Adipocyte (in vitro differentiated cells): ENCODE results near the gene DSEL.

Experiments
- DNase-seq: peaks from one replicate; pipeline ENCODE4 v3.0.0-alpha.2; 2015; ENCODE audit warnings: low read depth
- H3K27me3 ChIP-seq: replicated peaks from 2 replicates; pipeline ENCODE4 v1.7.0; 2013; ENCODE audit warnings: mild to moderate bottlenecking, low read length, moderate library complexity; ENCODE audit not compliant: control insufficient read depth, insufficient read depth
- H3K36me3 ChIP-seq: 2 replicates; pipeline ENCODE4 v1.7.0; 2013; ENCODE audit warnings: low read length, mild to moderate bottlenecking, moderate library complexity; ENCODE audit not compliant: control insufficient read depth, insufficient read depth, severe bottlenecking
- H3K4me1 ChIP-seq: 2 replicates; pipeline ENCODE4 v1.7.0; 2013; ENCODE audit warnings: mild to moderate bottlenecking, low read length, moderate library complexity; ENCODE audit not compliant: control insufficient read depth, insufficient read depth
- H3K4me3 ChIP-seq: 2 replicates; pipeline ENCODE4 v1.7.0; 2013; ENCODE audit warnings: mild to moderate bottlenecking, low read length, moderate library complexity
- H3K9ac ChIP-seq: 2 replicates; pipeline ENCODE4 v1.7.0; 2013; ENCODE audit warnings: mild to moderate bottlenecking, low read length, moderate library complexity
- H3K9me3 ChIP-seq: 2 replicates; pipeline ENCODE4 v1.7.0; 2013; ENCODE audit warnings: mild to moderate bottlenecking, low read length, moderate library complexity; ENCODE audit not compliant: control insufficient read depth

DSEL gene

GRCh38 chr18:67518566-67518965, 2.0 kb upstream of the DSEL start:
- DNase-seq: no peak
- Histone ChIP-seq H3K4me1 (peaks cover 46% of the 10 kb centered on the region), H3K4me3 (no peak overlapping the region), H3K9me3 (no peaks in the 10 kb centered on the region), H3K27me3 (no peaks in the 10 kb centered on the region), H3K36me3 (peaks cover 9% of the 10 kb centered on the region), H3K9ac (no peak overlapping the region)

- Histone ChIP-seq H3K4me1 (peaks cover 46% of the 10 kb centered on the region), H3K4me3 (peak overlapping the region; percentile 86), H3K9ac (peak overlapping the region; percentile 86), H3K36me3 (peaks cover 16% of the 10 kb centered on the region), H3K9me3 (no peaks in the 10 kb centered on the region), H3K27me3 (no peaks in the 10 kb centered on the region)
- no peak for DNase-seq
Measured at GRCh38 chr18:67517444-67517765, 885 bp upstream of the DSEL start.

DNA sequence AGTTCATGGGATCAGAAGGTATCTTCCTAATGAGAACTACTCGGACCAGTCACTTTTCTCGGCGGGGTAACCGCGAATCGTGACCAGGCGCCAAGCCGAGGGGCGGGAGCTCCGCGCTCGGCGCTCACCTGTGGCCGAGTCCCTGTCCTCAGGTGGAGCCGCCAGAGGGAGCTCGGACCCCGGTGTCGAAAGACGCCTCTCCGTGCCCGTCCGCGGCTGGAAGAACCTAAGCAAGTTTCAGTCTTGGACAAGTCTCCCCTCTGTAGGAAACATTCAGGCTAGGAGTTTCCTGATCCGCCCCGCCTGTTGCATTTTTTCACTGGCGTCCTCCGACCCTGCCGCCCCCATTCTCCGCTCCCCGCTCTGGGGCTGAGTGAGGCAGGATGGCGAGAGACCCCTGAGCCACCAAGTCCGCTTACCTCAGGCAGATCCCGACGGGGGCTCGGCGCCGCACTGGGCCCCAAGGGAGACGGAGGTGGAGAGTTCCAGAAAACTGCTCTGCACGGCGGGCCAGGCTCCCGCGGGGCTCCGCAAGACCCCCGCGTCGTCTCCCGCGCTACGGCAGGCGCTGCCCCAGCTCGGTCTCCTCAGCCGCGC, 480 bp downstream of the DSEL start:
- peak overlapping the region; percentile 95 for H3K9ac ChIP-seq

GRCh38 chr18:67514901-67515540, 1.5 kb downstream of the DSEL start:
- Histone ChIP-seq H3K4me1 (peaks cover 38% of the 10 kb centered on the region), H3K36me3 (peaks cover 29% of the 10 kb centered on the region), H3K9me3 (no peaks in the 10 kb centered on the region), H3K4me3 (peak overlapping the region; percentile 94), H3K27me3 (no peaks in the 10 kb centered on the region), H3K9ac (peak overlapping the region; percentile 95)
- peak; percentile 36 for DNase-seq

More for the DNA sequence above, 480 bp downstream of the DSEL start:
- DNase-seq: peak; percentile 94
- Histone ChIP-seq H3K4me1 (peaks cover 38% of the 10 kb centered on the region), H3K9me3 (no peaks in the 10 kb centered on the region), H3K36me3 (peaks cover 26% of the 10 kb centered on the region), H3K27me3 (no peaks in the 10 kb centered on the region), H3K4me3 (peak overlapping the region; percentile 94)

- Histone ChIP-seq H3K4me1 (peaks cover 38% of the 10 kb centered on the region), H3K4me3 (peak overlapping the region; percentile 94), H3K27me3 (no peaks in the 10 kb centered on the region), H3K9ac (peak overlapping the region; percentile 95), H3K9me3 (no peaks in the 10 kb centered on the region), H3K36me3 (peaks cover 29% of the 10 kb centered on the region)
- DNase-seq: peak; percentile 23
Measured at GRCh38 chr18:67514465-67514864, 2.1 kb downstream of the DSEL start.

DNA sequence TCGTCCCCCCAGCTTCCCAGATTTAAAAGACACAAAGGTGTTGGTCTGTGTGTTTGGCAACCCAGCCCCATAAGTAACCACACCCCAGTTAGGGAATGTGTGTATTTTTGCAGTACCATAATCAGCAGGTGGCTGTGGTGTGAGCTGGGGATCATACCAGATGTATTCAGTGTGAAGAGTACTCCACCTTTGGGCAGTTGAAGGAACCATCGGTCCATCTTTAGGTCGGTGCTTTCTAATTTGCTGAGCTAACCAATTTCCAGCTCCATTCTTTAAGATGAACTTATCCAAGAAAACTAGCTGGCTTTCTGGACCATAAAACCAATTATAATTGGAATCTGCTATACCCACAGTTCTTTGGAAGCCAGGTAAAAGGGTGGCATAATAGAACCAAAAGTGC, 3.2 kb downstream of the DSEL start:
- no peak for DNase-seq
- Histone ChIP-seq H3K4me1 (peaks cover 32% of the 10 kb centered on the region), H3K9me3 (no peaks in the 10 kb centered on the region), H3K36me3 (peaks cover 29% of the 10 kb centered on the region), H3K9ac (no peak overlapping the region), H3K4me3 (peak overlapping the region; percentile 94), H3K27me3 (no peaks in the 10 kb centered on the region)

DNA sequence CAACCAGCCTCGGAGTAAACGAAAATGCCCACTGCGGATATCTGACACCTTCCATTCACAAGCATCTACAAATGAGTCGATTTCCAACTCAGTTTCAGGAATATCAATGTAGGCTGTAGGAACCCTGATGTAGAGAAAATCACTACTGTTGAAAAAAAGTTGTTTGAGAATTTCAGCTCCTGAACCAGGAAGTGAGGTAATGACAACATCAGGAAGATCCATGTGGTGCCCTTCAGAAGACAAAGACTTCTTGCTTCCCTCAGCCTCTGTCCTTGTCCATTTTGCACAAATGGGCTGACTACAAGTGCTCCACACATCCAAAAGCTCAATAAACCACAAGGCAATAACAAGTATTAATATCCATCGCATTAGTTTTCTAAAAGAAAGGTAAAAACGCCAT, 4.7 kb downstream of the DSEL start:
- H3K4me3 ChIP-seq: no peak overlapping the region

DNA sequence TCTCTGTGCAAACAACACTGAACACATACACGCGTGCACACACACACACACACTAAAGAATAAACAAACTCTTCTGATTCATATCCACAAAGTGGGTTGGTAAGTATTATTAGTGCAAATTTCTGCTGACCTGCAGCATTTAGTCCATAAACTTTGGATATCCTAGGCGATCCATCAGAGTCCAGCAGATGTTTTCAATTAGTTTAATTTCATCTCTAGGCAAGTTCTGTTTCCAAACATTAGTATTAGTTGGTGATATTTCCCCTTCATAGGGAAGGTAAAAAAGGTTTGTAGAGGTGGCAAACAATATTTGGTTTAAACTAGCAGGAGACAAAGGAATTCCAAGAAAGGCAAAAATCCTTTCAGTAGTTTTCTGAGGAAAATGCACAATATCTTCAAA, 5.7 kb downstream of the DSEL start:
- no peak overlapping the region for H3K4me3 ChIP-seq

More for the DNA sequence above, 4.7 kb downstream of the DSEL start:
- Histone ChIP-seq H3K9me3 (no peaks in the 10 kb centered on the region), H3K27me3 (no peaks in the 10 kb centered on the region), H3K36me3 (peaks cover 29% of the 10 kb centered on the region), H3K9ac (no peak overlapping the region), H3K4me1 (peaks cover 23% of the 10 kb centered on the region)
- no peak for DNase-seq

DNA sequence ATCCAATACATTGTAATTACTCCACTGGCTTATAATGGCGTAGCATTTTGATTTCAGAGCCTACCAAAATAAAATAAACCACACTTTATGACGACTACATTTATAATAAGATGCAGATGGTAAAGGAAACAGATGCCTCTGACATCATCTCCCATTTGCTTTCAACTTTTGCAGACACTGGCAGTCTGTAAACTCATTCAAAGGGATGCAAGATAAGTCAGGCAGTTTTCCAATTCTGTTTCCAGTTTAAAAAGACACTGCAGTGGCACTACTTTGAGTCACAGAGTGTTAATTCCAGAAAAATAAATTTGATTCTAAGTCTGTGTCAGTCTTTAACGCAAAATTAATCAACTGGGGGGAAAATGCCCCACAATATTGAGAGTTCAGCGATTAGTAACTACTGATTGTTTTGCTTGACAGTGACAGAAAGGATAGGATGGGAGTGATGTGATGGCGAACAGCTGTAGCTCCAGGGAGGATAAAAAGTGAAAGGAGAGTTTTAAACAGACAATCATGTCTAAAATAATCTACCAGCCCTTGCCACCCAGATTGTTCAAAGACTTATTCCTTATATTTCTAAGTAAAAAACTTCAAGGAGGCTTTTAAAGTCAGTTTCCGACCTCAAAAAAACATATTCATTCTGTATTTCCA, 6.7 kb downstream of the DSEL start:
- H3K4me3 ChIP-seq: peak overlapping the region; percentile 18
- DNase-seq: peak; percentile 60
- peaks cover 23% of the 10 kb centered on the region for H3K4me1 ChIP-seq
- peaks cover 33% of the 10 kb centered on the region for H3K36me3 ChIP-seq
- H3K27me3 ChIP-seq: no peaks in the 10 kb centered on the region
- H3K9me3 ChIP-seq: no peaks in the 10 kb centered on the region
- H3K9ac ChIP-seq: no peak overlapping the region

More for the DNA sequence above, 5.7 kb downstream of the DSEL start:
- Histone ChIP-seq H3K36me3 (peaks cover 33% of the 10 kb centered on the region), H3K9me3 (no peaks in the 10 kb centered on the region), H3K27me3 (no peaks in the 10 kb centered on the region), H3K9ac (no peak overlapping the region), H3K4me1 (peaks cover 23% of the 10 kb centered on the region)
- DNase-seq: no peak

DNA sequence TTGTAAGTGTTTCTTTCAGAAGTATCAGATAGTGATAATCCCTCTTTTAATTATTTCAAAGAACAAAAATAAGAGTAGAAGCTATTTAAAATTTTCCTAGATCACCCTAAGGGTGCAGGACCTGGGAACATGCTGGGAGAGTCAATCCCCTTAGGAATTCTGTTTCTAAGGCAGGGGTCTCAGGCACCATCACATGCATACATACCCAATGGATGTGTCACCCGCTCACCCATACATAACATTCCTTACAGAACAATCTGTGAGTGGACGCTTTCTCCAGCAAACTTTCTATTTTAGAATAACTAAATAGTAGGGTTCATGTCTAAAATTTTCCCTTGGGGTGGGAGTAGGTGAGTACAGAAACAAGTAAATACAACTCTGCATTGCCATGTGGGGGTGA, 8.4 kb downstream of the DSEL start:
- H3K4me1 ChIP-seq: peaks cover 18% of the 10 kb centered on the region
- no peak for DNase-seq
- H3K9ac ChIP-seq: no peak overlapping the region
- no peak overlapping the region for H3K4me3 ChIP-seq
- no peaks in the 10 kb centered on the region for H3K9me3 ChIP-seq
- H3K27me3 ChIP-seq: no peaks in the 10 kb centered on the region
- peaks cover 20% of the 10 kb centered on the region for H3K36me3 ChIP-seq

- Histone ChIP-seq H3K9me3 (no peaks in the 10 kb centered on the region), H3K36me3 (peaks cover 4% of the 10 kb centered on the region), H3K4me3 (no peak overlapping the region), H3K9ac (no peak overlapping the region), H3K4me1 (peaks cover 3% of the 10 kb centered on the region), H3K27me3 (no peaks in the 10 kb centered on the region)
- DNase-seq: no peak
Measured at GRCh38 chr18:67504739-67505138, 11.8 kb downstream of the DSEL start.
